ENCODE results near the gene TASOR2.

TASOR2 gene

DNA sequence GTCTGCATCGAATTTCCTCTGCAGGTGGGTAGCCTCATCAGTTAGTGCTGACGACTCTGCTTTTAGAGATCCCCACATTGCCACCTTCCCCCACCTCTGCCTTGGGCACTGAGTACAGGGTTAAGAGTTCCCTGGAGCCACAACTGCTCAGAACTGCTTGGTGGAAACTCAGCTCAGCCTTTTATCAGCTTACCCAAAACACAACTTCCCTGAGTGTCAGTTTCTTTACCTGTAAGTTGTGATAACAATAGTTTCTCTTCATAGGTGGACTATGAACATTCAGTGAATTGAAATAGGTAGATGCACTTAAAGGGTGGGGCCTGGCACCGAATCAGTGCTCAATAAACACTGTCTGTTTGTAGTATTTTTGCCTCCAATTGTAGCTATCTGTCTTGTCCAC, 29.5 kb upstream of the TASOR2 start:
- DNase-seq (ENCODE audit: low spot score) = no peak

DNA sequence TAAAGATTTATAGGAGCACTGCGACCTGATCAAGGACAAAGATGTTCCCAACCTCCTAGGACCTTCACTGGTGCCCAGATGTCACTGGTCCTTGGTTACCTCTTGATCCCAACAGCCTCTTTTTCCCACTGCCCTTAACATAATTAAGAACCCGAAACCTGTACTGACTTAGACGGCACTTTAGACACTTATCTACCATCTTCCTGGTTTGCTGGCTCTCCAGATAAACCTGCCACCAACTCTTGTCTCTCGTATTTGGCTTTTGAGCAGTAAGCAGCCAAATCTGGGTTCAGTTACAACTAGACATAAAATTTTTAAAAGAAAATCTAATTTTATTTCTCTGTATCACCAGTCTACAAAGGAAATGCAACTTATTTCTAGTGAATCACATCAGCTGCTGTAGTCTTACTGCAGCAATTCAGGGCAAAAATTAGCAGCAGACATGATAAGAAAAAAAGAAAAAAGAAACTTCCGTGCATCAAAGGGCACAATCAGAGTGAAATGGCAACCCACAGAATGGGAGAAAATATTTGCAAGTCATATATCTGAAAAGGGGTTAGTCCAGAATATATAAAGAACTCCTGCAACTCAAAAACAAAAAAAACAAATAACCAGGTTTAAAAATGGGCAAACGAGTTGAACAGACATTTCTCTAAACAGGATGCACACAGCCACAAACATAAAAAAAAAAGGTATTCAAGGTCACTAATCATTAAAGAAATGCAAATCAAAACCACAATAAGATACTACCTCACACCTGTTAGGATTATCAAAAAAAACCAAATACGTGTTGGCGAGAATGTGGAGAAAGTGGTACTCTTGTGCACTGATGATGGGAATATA, 27.7 kb upstream of the TASOR2 start:
- DNase-seq (ENCODE audit: low spot score) = no peak

DNA sequence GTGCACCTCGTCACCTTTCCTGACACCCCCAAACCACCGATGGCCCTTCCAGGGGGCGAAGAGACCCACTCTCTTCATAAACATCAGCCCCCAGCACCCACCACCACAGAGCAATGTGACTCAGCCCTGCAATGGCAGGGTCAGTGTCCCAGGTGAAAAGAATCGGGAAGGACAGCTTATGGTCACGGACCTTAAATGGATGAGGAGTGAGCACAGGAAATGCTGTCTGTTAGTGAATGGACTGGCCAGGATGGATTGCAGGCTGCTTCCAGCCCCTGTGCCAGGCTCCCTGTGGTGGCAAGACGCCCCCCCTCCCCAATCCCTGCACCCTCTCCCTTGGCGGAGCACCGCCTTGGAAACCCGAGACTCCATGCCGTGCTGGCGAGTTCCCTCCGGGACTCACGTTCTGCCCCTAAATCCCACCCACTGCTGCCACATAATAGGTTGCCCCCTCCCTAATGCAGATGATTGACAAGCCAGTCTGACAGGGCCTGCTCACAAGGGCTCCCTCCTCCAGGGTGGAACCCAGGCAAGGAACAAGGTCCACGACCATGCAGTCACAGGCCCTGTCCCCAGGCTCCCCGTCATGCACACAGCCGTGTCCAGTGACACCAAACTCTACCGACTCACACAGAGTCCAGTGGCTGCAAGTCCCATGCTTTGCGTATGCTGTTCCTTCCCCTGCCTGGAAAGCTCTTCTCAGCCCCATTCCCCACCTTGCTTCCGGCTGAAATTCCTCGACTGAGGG, 25.6 kb upstream of the TASOR2 start:
- DNase-seq (ENCODE audit: low spot score) = no peak

DNA sequence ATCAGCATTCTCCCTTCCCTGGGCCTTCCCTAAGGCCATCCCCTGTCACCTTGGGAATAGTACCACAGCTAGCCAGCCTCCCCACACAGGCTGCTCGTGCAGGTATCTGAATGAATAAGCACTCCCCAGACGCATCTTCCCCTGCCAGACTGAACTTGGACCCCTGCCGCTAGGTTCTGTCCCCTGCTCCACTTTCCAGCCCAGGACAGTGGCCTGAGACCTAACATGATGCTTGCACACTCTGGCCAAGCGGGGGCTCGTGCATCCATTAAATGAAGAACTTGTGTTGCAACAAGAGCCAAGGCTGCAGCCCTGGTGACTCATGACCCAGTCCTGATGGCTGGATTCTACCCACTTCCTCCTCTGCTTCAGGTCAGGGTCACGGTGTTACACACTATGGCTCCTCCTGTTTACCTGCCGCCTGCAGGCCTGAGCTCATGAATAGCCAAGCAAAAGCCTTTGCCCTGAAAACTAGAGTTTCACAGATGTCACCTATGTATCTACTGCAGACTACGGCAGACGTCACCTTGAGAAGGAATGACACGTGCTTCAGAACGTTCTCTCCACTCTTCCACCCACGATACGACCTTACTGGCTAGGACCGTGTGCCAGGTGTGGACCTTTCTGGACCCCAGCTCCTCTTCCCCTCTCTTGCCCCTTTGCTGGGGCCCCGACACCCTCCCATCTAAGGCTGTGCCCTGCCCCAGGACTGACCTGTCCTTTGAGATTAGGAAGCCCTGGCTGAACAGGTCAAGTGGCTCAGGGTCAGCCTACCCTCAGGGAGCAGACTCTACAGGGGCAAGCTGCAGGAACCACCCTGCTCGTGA, 24.7 kb upstream of the TASOR2 start:
- DNase-seq (ENCODE audit: low spot score) = no peak

DNA sequence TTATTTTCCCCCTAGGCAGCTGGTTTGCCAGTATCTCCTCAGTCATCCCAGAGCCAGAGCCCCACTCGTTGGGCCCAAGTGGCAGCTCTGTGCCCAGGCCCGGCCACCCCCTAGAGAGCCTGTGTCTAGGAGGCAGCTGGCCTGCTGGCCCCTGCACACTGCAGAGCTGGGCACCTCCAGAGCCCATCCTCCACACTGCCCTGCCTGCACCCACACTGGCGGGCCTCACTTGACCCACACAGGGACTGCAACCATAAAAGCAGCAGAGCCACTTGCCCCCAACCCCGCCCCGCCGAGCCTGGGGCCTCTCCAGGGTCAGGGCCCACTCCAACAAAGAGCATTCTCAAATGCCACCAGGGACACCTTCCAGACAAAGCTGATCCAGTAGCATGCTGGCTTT, 23.6 kb upstream of the TASOR2 start:
- no peak for DNase-seq (ENCODE audit: low spot score)

DNA sequence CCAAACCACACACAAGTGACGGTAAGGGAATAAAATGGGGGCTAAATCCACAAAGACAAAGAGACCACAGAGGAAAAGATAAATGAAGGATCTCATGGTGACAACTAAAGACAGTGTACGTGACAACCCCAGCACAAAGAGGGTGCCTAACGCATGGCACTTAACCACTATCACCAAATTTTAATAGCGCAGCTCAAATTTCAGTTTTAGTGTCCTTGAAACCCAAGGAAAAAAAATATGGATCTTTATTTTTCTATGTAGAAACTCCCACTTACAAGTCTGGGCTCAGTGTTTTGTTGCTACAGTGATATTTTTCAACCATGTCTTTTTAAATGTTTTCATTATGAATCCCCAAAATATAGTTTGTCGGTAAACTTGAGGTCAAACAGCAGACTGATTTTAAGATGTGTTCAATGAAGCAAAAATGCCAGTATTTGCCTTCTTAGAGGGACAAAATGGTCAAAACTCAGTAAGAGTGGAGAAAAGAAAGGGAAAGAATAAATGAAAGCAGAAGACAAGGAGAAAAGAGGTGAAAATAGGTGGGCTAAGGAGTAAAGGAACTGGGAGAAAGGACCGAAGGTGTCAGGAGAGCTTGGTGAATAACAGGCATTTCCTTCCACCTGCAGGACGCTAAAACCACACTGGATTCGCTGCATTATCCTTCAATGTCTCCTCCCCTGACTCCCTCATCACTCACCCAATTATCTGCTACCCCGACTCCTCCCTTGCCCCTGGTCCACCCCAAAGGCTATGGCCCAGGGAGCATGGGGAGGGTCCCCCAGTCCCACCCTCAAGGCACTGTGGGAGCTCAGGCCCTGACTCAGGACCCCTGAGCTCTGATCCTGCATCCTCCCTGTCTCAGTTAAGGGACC, 21.7 kb upstream of the TASOR2 start:
- DNase-seq (ENCODE audit: low spot score) = no peak

DNA sequence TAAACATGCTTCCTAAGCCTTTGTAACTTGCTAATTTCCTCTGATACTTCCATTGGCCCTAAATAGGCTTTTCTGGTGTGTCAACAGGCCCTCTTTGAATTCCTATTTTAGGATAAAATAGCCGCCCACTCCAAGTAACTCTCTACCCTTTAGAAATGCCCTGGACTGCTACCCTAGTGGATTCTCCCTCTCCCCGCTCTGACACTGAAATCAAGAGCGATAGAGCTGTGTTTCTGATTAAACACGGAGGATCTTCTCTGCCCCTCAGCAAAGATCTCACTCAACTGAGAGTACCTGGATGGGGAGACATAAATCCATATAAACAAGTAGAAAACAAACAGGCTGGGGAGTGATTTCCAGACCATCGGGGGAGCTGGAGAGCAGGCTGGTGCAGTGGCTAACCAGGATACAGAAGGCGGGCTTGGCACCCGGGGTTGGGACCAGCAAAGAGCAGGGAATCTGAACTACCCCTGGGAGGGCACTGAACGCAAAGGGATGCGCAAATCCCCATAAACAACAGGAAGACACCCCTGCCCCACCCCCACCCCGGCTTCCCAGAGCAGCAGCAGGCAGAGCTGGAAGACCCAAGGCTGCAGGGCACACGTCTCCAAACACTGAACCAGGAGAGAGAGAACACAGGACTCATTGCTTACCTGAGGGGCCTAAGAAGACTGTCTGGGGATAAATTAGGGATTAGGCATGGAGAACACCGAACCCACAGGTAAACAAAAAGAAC, 20.8 kb upstream of the TASOR2 start:
- DNase-seq (ENCODE audit: low spot score) = no peak

DNA sequence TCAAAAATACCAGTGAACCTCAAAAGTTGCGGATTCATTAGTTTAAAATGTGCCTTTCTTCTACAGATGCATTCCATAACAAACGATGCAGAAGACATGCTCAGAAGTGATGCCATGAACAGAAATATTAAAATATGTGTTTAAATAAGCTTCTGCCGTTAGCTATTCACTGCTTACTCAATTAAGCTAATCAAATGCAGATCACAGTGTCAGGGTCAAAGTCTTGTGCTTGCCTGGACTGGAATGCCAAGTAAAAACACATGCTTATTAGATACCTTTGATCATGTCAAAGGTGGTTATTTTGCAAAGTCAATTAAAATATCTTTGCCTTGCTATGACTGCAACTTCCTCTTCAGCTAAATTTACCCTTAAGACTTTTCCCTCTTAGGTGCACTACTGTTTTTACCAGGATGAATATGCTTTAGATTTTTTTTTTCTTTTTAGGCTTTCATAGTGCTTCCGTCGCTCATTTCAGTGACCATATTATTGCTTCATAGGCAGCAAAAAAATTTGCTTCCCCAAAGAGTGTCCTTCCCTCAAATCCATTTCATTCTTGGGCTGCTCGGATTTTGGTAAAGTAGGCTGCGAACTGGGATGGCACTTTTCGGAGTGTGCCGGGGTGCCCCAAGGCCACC, 19.1 kb upstream of the TASOR2 start:
- no peak for DNase-seq (ENCODE audit: low spot score)

DNA sequence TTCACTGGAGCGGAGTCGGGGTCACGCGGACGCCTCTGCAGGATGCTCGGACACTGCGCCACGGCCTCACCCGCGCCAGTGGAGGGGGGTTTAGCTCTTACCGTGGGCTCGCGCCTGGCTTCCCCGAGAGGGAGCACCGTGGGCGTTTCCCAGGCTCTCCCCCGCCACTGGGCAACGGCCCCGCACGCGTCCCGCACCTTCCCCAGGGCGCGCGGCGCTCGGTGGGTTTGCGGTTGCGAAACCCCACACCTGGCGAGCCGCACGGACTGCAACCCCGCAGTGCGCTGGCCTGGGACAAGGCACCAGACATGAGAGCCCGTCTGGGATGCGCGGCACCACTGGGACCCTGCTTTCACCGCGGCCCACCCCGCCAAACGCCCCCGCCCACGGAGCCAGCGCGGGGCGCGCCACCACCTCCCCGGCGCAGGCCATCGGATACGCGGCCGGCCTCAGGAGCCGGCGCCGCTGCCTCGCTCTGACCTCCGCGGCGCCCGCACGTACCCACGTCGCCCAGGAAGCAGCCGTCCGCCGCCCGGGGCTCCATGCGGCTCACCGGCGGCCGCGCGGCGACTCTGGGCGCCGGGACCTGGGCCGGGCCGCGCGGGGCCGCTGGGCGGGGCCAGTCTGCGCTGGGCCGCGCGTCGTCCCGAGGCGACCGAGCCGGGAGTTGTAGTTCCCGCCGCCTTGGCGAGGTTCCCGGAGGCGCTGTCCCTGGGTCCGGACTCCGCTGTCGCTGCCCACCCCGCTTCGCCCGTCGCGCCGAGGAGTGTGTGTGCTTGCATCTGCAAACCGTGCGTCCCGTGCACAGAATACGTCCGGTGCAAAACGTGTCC, 18.4 kb upstream of the TASOR2 start, which contains the start of gene ASB13:
Gene ASB13, minus strand, starts transcription at position 588 of the 833 bp plus-strand sequence. Its CDS starts 44 bp downstream, at position 544.
- peak; percentile 49 for DNase-seq (ENCODE audit: low spot score)

DNA sequence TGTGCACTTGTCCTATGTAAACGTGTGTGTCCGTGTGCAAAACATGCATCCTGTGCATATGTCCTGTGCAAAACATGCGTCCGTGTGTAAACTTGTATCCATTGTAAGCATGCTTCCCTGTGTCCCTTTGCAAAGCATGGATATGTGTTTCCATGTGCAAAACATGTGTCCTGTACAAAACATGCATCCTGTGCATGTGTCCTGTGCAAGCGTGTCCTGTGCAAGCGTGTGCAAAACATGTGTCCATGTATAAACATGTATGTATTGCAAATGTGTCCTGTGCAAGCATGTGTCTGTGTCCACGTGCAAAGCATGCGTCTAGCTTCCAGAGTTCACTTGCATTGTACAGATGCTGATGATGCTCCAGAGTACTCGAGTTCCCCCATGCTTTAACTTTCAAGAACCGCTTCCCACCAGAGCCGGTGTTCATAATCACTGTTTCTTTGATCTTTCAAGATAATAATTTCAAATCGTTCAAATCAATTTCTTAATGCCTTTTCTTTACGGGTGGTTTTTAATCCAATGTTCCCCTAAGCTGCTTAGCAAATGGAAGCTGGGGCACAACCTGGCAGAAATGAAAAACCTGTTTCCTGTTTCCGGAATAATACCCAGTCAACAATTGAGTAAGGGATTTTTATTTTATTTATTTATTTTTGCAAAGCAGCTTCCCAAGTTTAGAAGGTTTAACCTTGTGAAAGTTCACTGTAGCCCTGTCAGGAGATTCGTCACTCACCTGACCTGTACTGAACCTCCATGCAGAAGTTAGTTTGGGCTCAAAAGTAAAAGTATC, 17.6 kb upstream of the TASOR2 start:
- no peak for DNase-seq (ENCODE audit: low spot score)

DNA sequence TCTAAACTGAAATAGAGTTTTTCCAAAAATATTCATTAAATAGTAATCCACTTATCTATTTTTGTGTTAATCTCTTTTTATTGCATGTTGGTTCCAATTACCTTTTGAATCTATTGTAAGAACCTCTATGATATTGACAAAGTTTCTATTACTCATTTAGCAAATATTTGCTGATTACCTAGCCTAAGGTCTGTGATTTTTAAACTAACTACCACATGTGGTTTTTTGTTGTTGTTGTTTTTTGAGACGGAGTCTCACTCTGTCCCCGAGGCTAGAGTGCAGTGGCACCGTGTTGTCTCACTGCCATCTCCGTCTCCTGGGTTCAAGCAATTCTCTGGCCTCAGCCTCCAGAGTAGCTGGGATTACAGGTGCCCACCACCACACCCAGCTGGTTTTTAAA, 16.2 kb upstream of the TASOR2 start:
- no peak for DNase-seq (ENCODE audit: low spot score)

DNA sequence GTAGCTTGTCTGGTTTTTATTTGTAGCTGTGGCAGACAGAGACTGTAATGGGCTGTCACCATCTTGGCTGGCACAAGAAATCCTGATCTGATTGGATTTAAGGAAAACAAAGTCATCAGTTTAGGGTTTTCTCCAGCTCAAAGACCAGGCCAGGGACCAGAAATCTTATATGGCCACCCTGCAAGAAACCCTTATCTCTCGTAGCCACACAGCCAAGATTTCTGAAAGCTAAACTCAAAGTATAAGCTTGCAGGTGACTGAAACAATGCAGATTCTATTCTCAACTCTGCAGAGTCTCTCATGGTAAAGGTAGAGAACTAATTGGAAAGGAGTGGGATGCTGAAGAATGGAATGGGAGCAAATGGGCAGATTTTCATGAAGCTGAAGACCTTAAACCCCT, 15.0 kb upstream of the TASOR2 start:
- no peak for DNase-seq (ENCODE audit: low spot score)

DNA sequence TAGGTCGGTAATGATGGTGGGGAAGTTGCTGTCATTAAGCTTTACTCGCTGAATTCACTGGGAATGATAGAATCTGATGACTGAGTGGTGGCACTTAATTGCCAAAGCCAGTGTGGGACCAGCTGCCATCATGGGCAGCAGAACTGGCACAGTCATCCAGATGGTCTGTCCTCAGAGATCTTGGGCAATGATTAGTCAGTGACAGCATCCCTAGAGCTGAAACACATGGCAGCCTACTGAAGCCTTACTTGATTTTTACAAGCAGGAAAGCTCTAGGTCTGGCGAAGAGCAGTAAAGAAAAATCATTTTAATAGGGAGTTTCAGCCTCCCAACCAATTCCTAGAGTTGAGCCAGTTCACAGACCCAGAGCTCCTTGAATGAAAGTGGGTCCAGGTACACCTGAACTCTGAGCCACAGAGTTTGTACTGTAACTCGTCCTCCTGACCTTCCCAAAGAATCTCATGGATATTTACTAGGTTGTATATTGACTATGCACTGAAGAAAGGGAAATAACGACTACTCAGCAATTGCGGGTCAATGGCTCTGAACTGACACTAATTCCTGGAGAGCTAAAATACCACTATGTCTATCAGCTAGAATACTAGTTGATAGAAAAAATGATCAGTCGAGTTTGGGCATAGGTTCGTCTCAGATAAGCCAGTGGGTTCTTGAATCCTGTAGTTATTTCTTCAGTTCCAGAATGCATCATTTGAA, 13.8 kb upstream of the TASOR2 start:
- no peak for DNase-seq (ENCODE audit: low spot score)

DNA sequence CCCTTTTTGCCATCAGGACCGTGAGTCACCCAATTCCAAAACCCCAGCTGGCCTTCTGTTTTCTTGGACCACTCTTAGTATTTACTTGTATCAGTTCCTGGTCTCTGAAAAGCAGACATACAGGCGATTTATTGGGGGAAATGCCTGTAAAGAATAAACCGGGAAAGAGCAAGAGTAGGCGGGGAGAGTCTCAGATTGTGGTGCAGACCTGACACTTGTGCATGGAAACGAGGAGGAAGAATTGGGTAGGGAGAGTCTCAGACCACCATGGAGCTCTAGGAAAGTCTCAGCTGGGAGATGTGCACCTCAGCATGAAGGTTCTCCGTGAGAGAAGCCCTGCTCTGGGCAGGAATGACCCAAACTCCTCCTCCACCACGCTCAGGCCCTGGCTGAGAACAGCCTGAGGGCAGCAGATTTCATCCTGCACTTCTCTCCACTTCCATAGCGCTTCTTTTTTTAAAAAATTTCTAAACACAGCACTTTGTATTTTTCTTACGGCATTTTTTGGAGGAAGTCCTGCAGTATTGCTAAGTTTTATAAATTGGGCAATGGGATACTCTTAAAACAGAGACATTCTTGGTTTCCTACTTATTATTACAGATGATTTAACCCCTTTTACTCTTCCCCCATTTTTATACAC, 6.1 kb upstream of the TASOR2 start:
- no peak for DNase-seq (ENCODE audit: low spot score)

DNA sequence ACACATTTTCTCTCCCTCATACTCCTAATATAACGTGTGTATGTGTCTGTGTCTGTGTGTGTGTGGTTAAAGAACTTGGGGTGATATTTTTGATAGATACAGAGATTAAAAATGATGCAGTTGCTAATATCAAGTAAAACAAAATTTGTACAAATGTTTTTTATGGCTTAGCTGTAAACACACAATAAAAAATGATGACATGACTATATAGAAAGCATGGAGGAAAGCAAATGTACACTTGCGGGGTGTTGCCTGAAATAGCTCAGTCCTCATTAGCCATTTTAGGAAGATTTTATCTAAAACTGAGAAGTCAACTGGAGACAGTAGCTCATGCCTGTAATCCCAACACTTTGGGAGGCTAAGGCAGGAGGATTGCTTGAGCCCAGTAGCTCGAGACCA, 5.6 kb upstream of the TASOR2 start:
- no peak for DNase-seq (ENCODE audit: low spot score)

DNA sequence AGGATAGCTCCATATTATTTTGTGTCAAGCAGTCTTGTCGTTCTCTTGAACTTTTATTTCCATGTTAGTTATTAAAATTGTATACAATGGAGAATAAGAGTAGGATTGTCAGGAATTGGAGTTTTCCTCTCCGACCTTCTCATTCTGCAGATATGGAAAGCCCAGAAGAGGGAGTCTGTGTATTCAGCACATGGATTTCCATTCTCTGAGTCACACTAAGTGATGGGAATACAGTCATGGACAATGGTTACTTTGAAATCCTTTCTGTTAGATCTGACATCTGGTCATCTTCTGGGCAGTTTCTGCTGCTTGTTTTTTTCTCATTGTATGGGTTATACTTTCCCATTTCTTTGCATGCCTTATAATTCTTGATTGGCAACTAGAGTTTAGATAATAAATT, 5.0 kb upstream of the TASOR2 start:
- peak; percentile 43 for DNase-seq (ENCODE audit: low spot score)

DNA sequence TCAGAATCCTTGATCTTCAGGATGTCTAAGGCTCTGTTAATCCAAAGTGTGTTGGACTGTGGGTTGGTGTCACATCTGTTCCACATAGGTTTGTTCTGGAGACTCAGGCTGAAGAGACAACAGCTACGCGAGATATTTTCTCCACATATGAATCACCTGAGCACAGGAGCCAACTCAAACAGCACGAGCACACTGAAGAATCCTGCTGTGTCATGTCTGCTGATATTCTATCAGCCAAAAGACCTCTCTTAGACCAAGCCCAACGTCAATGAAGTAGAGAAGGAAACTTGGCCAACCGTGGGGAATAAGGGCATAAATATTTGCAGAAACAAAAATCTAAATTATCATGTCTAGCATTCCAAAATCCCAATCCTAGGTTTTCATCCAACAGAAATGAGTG, 2.7 kb upstream of the TASOR2 start:
- DNase-seq (ENCODE audit: low spot score) = no peak

Measured in pons (tissue), 1 donor.